Spleen (tissue), 11 donors: ENCODE measurements around the gene DTX1. TPM values are rescaled to one million over a fixed set of nuclear protein-coding genes. Genes with fewer than 3 reads are reported as not detected.

Experiments used
- DNase-seq: peaks from one replicate; pipeline ENCODE4 v3.0.0-alpha.2; 2020
- H3K27ac ChIP-seq, 8 donors: fragments of 200-600 bp; sonication (generic) in 7 of 8; 1 replicate in 4 of 8; 2 replicates in 4 of 8; pipeline versions ENCODE4 v1.5.0 to v1.8.0; 2016 to 2021; ENCODE audit warnings: inconsistent platforms in 4 of 8, mild to moderate bottlenecking in 4 of 8, moderate library complexity in 1 of 8
- H3K27me3 ChIP-seq, 7 donors: fragments of 200-600 bp; sonication (generic) in 6 of 7; replicated peaks in 1 of 7; 1 replicate in 4 of 7; 2 replicates in 3 of 7; pipeline versions ENCODE4 v1.5.0 to v1.8.0; 2016 to 2021; ENCODE audit warnings: inconsistent platforms in 3 of 7, mild to moderate bottlenecking in 1 of 7
- H3K36me3 ChIP-seq, 6 donors: fragments of 200-600 bp; sonication (generic) in 5 of 6; 1 replicate in 4 of 6; 2 replicates in 2 of 6; pipeline versions ENCODE4 v1.5.0 to v1.8.0; 2016 to 2021; ENCODE audit warnings: inconsistent platforms in 2 of 6
- H3K4me1 ChIP-seq, 6 donors: fragments of 200-600 bp; sonication (generic) in 5 of 6; 1 replicate in 3 of 6; 2 replicates in 3 of 6; pipeline versions ENCODE4 v1.5.0 to v1.8.0; 2016 to 2021; ENCODE audit warnings: inconsistent platforms in 3 of 6
- H3K4me3 ChIP-seq, 8 donors: fragments of 200-600 bp; sonication (generic) in 7 of 8; 1 replicate in 4 of 8; 2 replicates in 4 of 8; pipeline versions ENCODE4 v1.5.0 to v1.8.0; 2016 to 2021; ENCODE audit warnings: inconsistent platforms in 4 of 8, mild to moderate bottlenecking in 4 of 8, moderate library complexity in 2 of 8
- H3K9me3 ChIP-seq, 8 donors: fragments of 200-600 bp; sonication (generic) in 7 of 8; 1 replicate in 4 of 8; 2 replicates in 4 of 8; pipeline versions ENCODE4 v1.5.0 to v1.8.0; 2016 to 2021; ENCODE audit warnings: inconsistent platforms in 4 of 8
- POLR2A ChIP-seq, 3 donors: fragments of 450-650 bp; IDR thresholded peaks; one replicate each; pipeline ENCODE4 v1.5.1; 2017; ENCODE audit warnings: antibody characterized with exemption in 3 of 3, mild to moderate bottlenecking in 1 of 3
- POLR2AphosphoS5 ChIP-seq, 3 donors: sonication (generic); formaldehyde crosslinking; IDR thresholded peaks; one replicate each; pipeline ENCODE4 v1.5.1; 2017; ENCODE audit warnings: antibody characterized with exemption in 3 of 3
- WGBS, 5 donors: extraction: QIAGEN DNeasy Blood & Tissue Kit in 3 of 5; methylation state at CpG; one replicate each; pipeline versions ENCODE4 v1.1.5 to v1.1.7; 2013 to 2018; 5-methylcytosine and 5-hydroxymethylcytosine counted together
- intact Hi-C: fragments of 100-400 bp; cut with DNase I; formaldehyde crosslinking; loops from one replicate; pipeline ENCODE4 v1.15.0; 2023; ENCODE audit warnings: low total_unique reads
- polyA plus RNA-seq, 3 donors: library from polyadenylated mRNA; stranded (reverse); fragments of 200-250 nt; gene quantifications; one replicate each; pipeline ENCODE4 v1.2.1, GENCODE V29; 2013
- total RNA-seq, 7 donors: library from RNA; depleted of rRNA in 3 of 7; stranded (reverse); fragments of >200 nt in 3 of 7; fragmentation: NEBNext Ultra II Directional in 4 of 7; extraction: Animal tissue kit (Norgen Biotek cat#: 25700) in 4 of 7; gene quantifications; one replicate each; pipeline versions ENCODE4 v1.1.0 to v1.2.1, GENCODE V29; 2016 to 2021
- TF ChIP-seq, protein P1 (sequence below), 11 experiments: fragments of 200-600 bp in 7 of 11; fragments of 450-650 bp in 4 of 11; sonication (generic) in 4 of 11; IDR thresholded peaks in 8 of 11; conservative IDR thresholded peaks in 3 of 11; 1 replicate in 7 of 11; 2 replicates in 4 of 11; pipeline versions ENCODE4 v1.4.0 to v1.8.0; 2016 to 2021; ENCODE audit warnings: antibody characterized with exemption in 11 of 11, inconsistent platforms in 4 of 11, mild to moderate bottlenecking in 1 of 11
- donor health status: healthy with polysubstance abuse.
- donor health status: DM: no; HTN: no; CAD: no; lungs with moderate emphysema.
- donor health status: DM: no; HTN: no; CAD: no.
- donor health status: Bipolar disorder and iron deficiency.
- donor health status: healthy.
- donor health status: DM: no; HTN: no; CAD: no.
- donor health status: DM: yes; HTN: yes; CAD: no.

The DTX1 gene
- total and polyA plus RNA-seq, 10 donors = 53.4 to 141 (median 83.6) TPM

DNA sequence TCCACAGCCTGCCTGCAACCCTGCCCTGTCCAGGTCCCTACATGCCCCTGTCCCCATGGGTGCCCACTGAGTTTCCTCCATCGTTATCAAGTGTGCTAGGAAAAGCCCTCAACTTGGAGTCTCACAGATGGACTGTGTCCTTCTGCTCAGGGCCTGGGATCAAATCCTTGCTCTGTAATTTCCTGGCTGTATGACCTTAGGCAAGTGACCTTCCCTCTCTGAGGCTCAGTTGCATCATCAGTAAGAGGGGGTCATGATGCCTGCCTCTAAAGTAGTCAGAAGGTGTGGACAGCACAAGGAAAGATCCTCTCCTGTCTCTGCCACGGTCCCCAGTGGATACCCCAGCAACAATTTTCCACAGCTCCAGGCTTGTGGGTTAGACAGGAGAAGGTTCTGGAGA, 56.9 kb downstream of the DTX1 start:
- H3K27me3 ChIP-seq = peaks cover 0 to 12% (median 0%) of the 10 kb centered on the region in 7 donors
- no peak for DNase-seq
- H3K4me3 ChIP-seq = no peak overlapping the region
- no peak for TF ChIP-seq POLR2AphosphoS5 (IDR thresholded peaks at IDR 0.05)
- TF ChIP-seq, protein P1, sequence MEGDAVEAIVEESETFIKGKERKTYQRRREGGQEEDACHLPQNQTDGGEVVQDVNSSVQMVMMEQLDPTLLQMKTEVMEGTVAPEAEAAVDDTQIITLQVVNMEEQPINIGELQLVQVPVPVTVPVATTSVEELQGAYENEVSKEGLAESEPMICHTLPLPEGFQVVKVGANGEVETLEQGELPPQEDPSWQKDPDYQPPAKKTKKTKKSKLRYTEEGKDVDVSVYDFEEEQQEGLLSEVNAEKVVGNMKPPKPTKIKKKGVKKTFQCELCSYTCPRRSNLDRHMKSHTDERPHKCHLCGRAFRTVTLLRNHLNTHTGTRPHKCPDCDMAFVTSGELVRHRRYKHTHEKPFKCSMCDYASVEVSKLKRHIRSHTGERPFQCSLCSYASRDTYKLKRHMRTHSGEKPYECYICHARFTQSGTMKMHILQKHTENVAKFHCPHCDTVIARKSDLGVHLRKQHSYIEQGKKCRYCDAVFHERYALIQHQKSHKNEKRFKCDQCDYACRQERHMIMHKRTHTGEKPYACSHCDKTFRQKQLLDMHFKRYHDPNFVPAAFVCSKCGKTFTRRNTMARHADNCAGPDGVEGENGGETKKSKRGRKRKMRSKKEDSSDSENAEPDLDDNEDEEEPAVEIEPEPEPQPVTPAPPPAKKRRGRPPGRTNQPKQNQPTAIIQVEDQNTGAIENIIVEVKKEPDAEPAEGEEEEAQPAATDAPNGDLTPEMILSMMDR (IDR thresholded peaks at IDR 0.05 in 8 of 11, conservative IDR thresholded peaks at IDR 0.05 in 3 of 11) = no peak
- no peak for TF ChIP-seq POLR2A (IDR thresholded peaks at IDR 0.05)
- no peak overlapping the region for H3K27ac ChIP-seq
- H3K36me3 ChIP-seq = no peaks in the 10 kb centered on the region
- no peaks in the 10 kb centered on the region for H3K9me3 ChIP-seq
- intact Hi-C loops = no loop called here
- WGBS, 5 donors = 50 to 90% (median 69%) methylated on average over 2 of the region's 2 CpGs
- H3K4me1 ChIP-seq = no peaks in the 10 kb centered on the region

- 84 to 91% (median 88%) methylated on average over 14 to 19 of the region's 19 CpGs for WGBS, 5 donors
- DNase-seq = no peak
- Histone ChIP-seq H3K4me1 (no peaks in the 10 kb centered on the region), H3K9me3 (no peaks in the 10 kb centered on the region), H3K27me3 (peaks cover 0 to 12% (median 0%) of the 10 kb centered on the region in 7 donors), H3K36me3 (no peaks in the 10 kb centered on the region), H3K4me3 (no peak overlapping the region), H3K27ac (no peak overlapping the region)
- intact Hi-C loops = no loop called here
- TF ChIP-seq POLR2A (IDR thresholded peaks at IDR 0.05) = no peak
- no peak for TF ChIP-seq POLR2AphosphoS5 (IDR thresholded peaks at IDR 0.05)
- TF ChIP-seq, protein P1 (IDR thresholded peaks at IDR 0.05 in 8 of 11, conservative IDR thresholded peaks at IDR 0.05 in 3 of 11) = no peak
Measured at GRCh38 chr12:113114447-113115178, 58.1 kb downstream of the DTX1 start.

DNA sequence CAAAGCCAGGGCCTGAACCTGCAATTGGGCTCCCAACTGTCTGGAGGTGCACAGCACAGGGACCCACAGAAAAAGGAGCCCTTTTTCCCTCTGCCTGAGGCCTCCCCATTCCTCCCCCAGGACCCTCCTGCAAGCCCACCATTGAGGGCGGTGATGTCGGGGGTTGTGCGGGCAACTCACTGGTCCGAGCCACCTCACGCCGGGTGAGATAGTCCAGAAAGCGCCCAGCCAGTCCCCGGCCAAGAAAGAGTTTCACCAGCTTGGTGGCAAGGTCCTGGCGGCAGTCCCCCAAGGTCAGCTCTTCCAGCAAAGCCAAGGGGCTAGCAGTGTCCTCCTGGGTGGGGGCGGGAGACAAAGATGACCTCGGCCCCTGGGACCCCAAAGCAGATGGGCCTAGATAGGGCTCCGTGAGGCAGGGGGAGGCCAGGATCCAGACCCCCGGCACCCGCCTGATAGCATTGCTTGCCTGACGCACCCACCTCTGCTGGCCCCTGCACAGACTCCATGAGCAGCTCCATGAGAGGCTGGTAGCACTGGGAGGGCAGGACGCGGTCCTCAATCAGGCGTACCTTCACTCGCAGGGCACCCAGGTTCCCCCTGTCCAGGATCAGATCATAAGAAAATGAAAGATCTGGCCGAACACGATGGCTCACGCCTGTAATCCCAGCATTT, 59.1 kb downstream of the DTX1 start:
- intact Hi-C loops = no loop called here
- H3K4me3 ChIP-seq = no peak overlapping the region

More for the DNA sequence above, 59.1 kb downstream of the DTX1 start:
- TF ChIP-seq POLR2AphosphoS5 (IDR thresholded peaks at IDR 0.05) (no peak), POLR2A (IDR thresholded peaks at IDR 0.05) (no peak)
- TF ChIP-seq, protein P1 (IDR thresholded peaks at IDR 0.05 in 8 of 11, conservative IDR thresholded peaks at IDR 0.05 in 3 of 11) = no peak
- Histone ChIP-seq H3K9me3 (no peaks in the 10 kb centered on the region), H3K4me1 (no peaks in the 10 kb centered on the region), H3K36me3 (no peaks in the 10 kb centered on the region), H3K27ac (no peak overlapping the region), H3K27me3 (peaks cover 0 to 18% (median 0%) of the 10 kb centered on the region in 7 donors)
- DNase-seq = no peak
- 80 to 90% (median 85%) methylated on average over 11 to 22 of the region's 22 CpGs for WGBS, 5 donors
